ENCODE results near the gene USP47.
A peak's percentile ranks its signal among the peaks of the same experiment; 100 is the strongest.

USP47 gene

GRCh38 chr11:11980841-11981308, 139.1 kb downstream of the USP47 start:
- ATAC-seq: no peak
- no peak for DNase-seq

- DNase-seq: no peak
- ATAC-seq: no peak
Measured at GRCh38 chr11:11981364-11981763, 139.6 kb downstream of the USP47 start.

- ATAC-seq (no peak), DNase-seq (no peak)
Measured at GRCh38 chr11:11981840-11982239, 140.1 kb downstream of the USP47 start.

GRCh38 chr11:11982461-11982860, 140.7 kb downstream of the USP47 start:
- DNase-seq: no peak
- no peak for ATAC-seq

GRCh38 chr11:11982975-11983374, 141.2 kb downstream of the USP47 start:
- DNase-seq (no peak), ATAC-seq (no peak)

GRCh38 chr11:11983427-11983826, 141.7 kb downstream of the USP47 start:
- no peak for DNase-seq
- no peak for ATAC-seq

- ATAC-seq (no peak), DNase-seq (no peak)
Measured at GRCh38 chr11:11984563-11984962, 142.8 kb downstream of the USP47 start.

GRCh38 chr11:11985016-11985715, 143.4 kb downstream of the USP47 start:
- ATAC-seq (no peak), DNase-seq (no peak)

GRCh38 chr11:11985954-11986949, 144.5 kb downstream of the USP47 start:
- DNase-seq (no peak), ATAC-seq (no peak)

GRCh38 chr11:11987503-11988022, 145.8 kb downstream of the USP47 start:
- no peak for DNase-seq
- no peak for ATAC-seq

- DNase-seq (no peak), ATAC-seq (no peak)
Measured at GRCh38 chr11:11988099-11988651, 146.4 kb downstream of the USP47 start.

GRCh38 chr11:11988681-11989261, 147.0 kb downstream of the USP47 start:
- no peak for ATAC-seq
- no peak for DNase-seq

- no peak for ATAC-seq
- DNase-seq: no peak
Measured at GRCh38 chr11:11989774-11990744, 148.3 kb downstream of the USP47 start.

GRCh38 chr11:11992257-11993212, 150.8 kb downstream of the USP47 start:
- ATAC-seq: no peak
- DNase-seq: no peak

GRCh38 chr11:11993839-11994238, 152.1 kb downstream of the USP47 start:
- ATAC-seq: no peak
- DNase-seq: no peak

GRCh38 chr11:11995601-11996000, 153.8 kb downstream of the USP47 start:
- no peak for DNase-seq
- peak; percentile 21 for ATAC-seq

- DNase-seq (no peak), ATAC-seq (no peak)
Measured at GRCh38 chr11:11996321-11997048, 154.7 kb downstream of the USP47 start.

GRCh38 chr11:11997049-11997322, 155.2 kb downstream of the USP47 start:
- ATAC-seq: no peak

GRCh38 chr11:11998091-11998781, 156.5 kb downstream of the USP47 start:
- ATAC-seq (peak; percentile 55), DNase-seq (no peak)

More at GRCh38 chr11:11997049-11997322, 155.2 kb downstream of the USP47 start:
- DNase-seq: no peak

Measured in stimulated activated naive CD8-positive, alpha-beta T cell treated with anti-CD3 and anti-CD28 coated beads, Interleukin-15, Interleukin-2, amounts not matched to agents 100 U/mL and 50 U/mL, for 24 hours (primary cell).